Tibial artery (tissue), 4 donors: ENCODE data around the gene ST6GALNAC1.

Experiments
- DNase-seq, 2 donors: peaks; one replicate each; pipeline ENCODE4 v3.0.0-alpha.2; 2019
- H3K27ac ChIP-seq, 2 donors: fragments of 200-600 bp; sonication (generic) in 1 of 2; 1 replicate in 1 of 2; 2 replicates in 1 of 2; pipeline ENCODE4 v1.5.1; 2018 to 2019; ENCODE audit warnings: mild to moderate bottlenecking in 1 of 2
- H3K27me3 ChIP-seq, 2 donors: fragments of 200-600 bp; sonication (generic) in 1 of 2; one replicate each; pipeline versions ENCODE4 v1.5.1 to v1.6.0; 2016 to 2019
- H3K36me3 ChIP-seq, 3 donors: fragments of 200-600 bp; sonication (generic) in 2 of 3; one replicate each; pipeline ENCODE4 v1.5.1; 2016 to 2019; ENCODE audit warnings: mild to moderate bottlenecking in 2 of 3
- H3K4me1 ChIP-seq, 4 donors: fragments of 200-600 bp; sonication (generic) in 2 of 4; 1 replicate in 3 of 4; 2 replicates in 1 of 4; pipeline ENCODE4 v1.5.1; 2016 to 2019
- H3K4me3 ChIP-seq, 2 donors: fragments of 200-600 bp; sonication (generic) in 1 of 2; 1 replicate in 1 of 2; 2 replicates in 1 of 2; pipeline ENCODE4 v1.5.1; 2018 to 2019; ENCODE audit warnings: mild to moderate bottlenecking in 2 of 2
- H3K9me3 ChIP-seq, 3 donors: fragments of 200-600 bp; sonication (generic) in 1 of 3; one replicate each; pipeline ENCODE4 v1.5.1; 2016 to 2019
- intact Hi-C: fragments of 100-400 bp; cut with DNase I; formaldehyde crosslinking; loops from one replicate; pipeline ENCODE4 v1.15.0; 2023; ENCODE audit warnings: low total_unique reads
- TF ChIP-seq, protein P1 (sequence below), 2 experiments: fragments of 200-600 bp in 1 of 2; fragments of 450-650 bp in 1 of 2; IDR thresholded peaks; one replicate each; pipeline ENCODE4 v1.5.1; 2017 to 2019; ENCODE audit warnings: antibody characterized with exemption in 2 of 2, mild to moderate bottlenecking in 1 of 2, moderate library complexity in 1 of 2

The ST6GALNAC1 gene

DNA sequence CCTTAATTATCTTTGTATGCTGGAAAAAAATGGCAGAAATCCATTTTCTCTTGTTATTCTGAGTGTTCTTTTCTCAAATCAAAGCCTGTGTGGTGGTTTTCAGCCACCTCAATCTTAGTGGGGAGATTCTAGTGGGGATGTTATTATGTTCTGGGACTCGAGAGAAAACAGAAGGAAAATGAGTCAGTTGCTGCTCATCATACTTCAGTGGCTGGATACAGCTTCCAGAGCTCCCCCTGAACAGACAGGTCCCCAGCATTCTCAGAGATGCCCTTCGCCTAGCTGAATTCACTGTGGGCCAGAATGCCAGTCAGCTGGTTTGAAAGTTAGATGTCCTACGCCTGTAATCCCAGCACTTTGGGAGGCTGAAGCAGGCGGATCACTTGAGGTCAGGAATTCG is 8.5 kb downstream of the ST6GALNAC1 start:
- no peak for DNase-seq
- TF ChIP-seq, protein P1, sequence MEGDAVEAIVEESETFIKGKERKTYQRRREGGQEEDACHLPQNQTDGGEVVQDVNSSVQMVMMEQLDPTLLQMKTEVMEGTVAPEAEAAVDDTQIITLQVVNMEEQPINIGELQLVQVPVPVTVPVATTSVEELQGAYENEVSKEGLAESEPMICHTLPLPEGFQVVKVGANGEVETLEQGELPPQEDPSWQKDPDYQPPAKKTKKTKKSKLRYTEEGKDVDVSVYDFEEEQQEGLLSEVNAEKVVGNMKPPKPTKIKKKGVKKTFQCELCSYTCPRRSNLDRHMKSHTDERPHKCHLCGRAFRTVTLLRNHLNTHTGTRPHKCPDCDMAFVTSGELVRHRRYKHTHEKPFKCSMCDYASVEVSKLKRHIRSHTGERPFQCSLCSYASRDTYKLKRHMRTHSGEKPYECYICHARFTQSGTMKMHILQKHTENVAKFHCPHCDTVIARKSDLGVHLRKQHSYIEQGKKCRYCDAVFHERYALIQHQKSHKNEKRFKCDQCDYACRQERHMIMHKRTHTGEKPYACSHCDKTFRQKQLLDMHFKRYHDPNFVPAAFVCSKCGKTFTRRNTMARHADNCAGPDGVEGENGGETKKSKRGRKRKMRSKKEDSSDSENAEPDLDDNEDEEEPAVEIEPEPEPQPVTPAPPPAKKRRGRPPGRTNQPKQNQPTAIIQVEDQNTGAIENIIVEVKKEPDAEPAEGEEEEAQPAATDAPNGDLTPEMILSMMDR (IDR thresholded peaks at IDR 0.05): no peak
- peaks cover 0 to 16% of the 10 kb centered on the region in 2 donors for H3K27me3 ChIP-seq
- no peaks in the 10 kb centered on the region for H3K9me3 ChIP-seq
- no peak overlapping the region for H3K27ac ChIP-seq
- H3K36me3 ChIP-seq: no peaks in the 10 kb centered on the region
- intact Hi-C loops: no loop called here
- no peaks in the 10 kb centered on the region for H3K4me1 ChIP-seq
- no peak overlapping the region for H3K4me3 ChIP-seq

DNA sequence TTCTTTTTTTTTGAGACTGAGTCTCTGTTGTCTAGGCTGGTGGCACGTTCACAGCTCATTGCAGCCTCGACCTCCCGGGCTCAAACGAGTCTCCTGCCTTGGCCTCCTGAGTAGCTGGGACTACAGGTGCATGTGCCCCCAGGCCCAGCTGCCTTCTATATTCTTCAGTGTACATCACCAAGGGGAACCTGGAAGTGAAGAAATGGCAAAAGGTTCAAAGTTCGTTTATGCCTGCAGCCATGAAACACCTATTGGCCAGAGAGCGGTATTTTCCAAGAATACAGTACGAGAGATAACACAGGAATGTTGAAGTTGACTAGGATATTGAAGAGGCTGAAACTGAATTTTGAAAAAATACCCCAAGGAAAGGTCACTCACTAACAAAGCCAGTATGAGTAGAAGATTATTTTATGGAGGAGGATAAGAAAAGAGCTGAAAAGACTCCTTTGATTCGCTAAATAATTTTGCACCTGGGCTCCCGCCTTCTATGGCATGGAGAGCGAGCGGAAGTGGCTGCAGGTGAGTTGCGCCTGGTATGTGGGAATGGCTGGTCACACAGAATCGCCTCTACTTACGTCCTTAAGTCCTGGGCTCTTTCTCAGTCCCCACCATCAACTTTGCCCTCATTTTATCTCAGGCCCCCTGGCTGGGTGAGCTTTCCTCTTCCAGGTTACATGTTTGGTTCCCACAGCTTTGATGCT is 9.8 kb downstream of the ST6GALNAC1 start:
- TF ChIP-seq, protein P1 (IDR thresholded peaks at IDR 0.05): no peak

DNA sequence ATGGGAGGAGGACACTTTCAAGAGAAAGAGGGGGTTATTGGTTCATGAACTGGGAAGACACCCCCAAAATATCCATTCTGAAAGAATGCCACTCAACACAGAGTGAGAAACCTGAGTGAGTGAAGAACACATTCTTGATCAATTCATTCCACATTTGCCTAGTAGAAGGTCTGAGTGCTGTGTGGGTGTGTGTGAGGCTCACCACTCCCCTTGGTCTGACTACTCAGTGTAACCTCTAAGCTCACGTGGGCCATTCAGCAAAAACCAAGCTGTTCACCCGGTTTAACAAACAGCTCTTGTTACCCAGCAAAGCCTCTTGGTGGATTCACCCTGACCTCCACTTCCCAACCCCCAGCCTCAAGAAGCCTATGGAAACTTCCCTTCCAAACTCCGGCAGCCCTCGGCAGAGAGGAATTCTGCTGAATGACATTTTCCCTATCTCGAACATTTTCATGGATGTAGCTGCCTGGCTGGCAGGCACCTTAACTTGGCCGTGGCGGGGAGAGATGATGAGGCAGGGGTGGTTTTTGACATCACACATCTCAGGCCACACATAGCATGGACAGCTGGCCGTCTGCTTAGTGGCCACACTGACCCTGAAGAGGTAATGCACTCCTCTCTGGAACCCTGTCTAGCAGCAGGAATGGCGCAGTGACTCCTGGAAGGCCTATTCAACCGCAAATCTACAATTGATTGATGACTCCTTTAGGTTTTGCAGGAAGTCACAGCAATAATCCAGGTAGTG is 11.6 kb downstream of the ST6GALNAC1 start:
- Histone ChIP-seq H3K27me3 (peaks cover 0 to 32% of the 10 kb centered on the region in 2 donors), H3K4me3 (no peak overlapping the region), H3K4me1 (no peaks in the 10 kb centered on the region), H3K9me3 (no peaks in the 10 kb centered on the region), H3K27ac (no peak overlapping the region), H3K36me3 (no peaks in the 10 kb centered on the region)
- TF ChIP-seq, protein P1 (IDR thresholded peaks at IDR 0.05): no peak
- intact Hi-C loops: no loop called here
- no peak for DNase-seq

More for the DNA sequence above, 9.8 kb downstream of the ST6GALNAC1 start:
- no peaks in the 10 kb centered on the region for H3K9me3 ChIP-seq
- H3K4me1 ChIP-seq: no peaks in the 10 kb centered on the region
- H3K4me3 ChIP-seq: no peak overlapping the region
- DNase-seq: no peak
- H3K27ac ChIP-seq: no peak overlapping the region
- no peaks in the 10 kb centered on the region for H3K36me3 ChIP-seq
- intact Hi-C loops: no loop called here
- peaks cover 0 to 20% of the 10 kb centered on the region in 2 donors for H3K27me3 ChIP-seq

DNA sequence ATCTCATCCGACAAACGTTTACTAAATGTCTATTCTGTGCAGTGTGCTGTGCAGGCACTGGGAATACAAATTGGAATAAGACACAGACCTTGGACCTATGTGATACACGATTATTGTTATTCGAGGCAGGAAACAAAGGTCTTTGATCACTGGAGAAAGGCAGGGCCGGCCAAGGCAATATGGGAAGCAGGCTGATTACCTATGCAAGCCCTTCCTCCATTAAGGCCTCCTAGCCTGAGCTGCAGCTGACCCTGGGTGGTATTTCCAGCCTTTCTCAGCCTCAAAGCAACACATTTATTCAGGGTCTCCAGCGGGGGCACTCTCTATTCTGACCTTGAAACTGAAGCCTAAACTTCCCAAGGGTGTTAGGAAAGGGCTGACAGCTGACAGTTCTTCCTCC is 13.4 kb downstream of the ST6GALNAC1 start:
- no peak for DNase-seq
- H3K27ac ChIP-seq: no peak overlapping the region
- TF ChIP-seq, protein P1 (IDR thresholded peaks at IDR 0.05): no peak
- H3K4me1 ChIP-seq: no peaks in the 10 kb centered on the region
- no peaks in the 10 kb centered on the region for H3K36me3 ChIP-seq
- H3K27me3 ChIP-seq: peaks cover 0 to 45% of the 10 kb centered on the region in 2 donors
- no peaks in the 10 kb centered on the region for H3K9me3 ChIP-seq
- intact Hi-C loops: no loop called here
- no peak overlapping the region for H3K4me3 ChIP-seq

DNA sequence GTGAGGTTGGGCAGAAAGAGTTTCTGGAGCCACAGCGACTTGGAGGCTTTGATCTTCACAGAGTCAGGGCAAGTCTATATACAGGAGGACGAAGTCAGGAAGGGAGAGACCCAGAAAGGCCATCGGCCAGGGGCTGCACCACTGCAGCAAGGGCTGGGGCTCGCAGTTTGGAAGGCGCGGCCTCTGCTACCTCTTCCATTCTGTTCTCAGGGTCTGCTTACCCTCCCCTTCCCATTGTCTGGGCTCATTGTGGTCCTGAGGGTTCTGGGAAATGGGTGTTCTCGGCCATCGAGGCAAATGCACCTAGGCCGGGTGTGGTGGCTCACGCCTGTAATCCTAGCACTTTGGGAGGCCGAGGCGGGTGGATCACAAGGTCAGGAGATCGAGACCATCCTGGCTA is 16.0 kb downstream of the ST6GALNAC1 start:
- TF ChIP-seq, protein P1 (IDR thresholded peaks at IDR 0.05): no peak
- H3K27me3 ChIP-seq: peaks cover 0 to 39% of the 10 kb centered on the region in 2 donors
- H3K9me3 ChIP-seq: no peaks in the 10 kb centered on the region
- H3K27ac ChIP-seq: no peak overlapping the region
- intact Hi-C loops: loop anchor here (2.0 to 10.0 kb wide), 2 partner anchors 87 to 105 kb away; partner anchors contain the start of gene MXRA7
- peaks cover 0 to 7% (median 0%) of the 10 kb centered on the region in 4 donors for H3K4me1 ChIP-seq
- no peak for DNase-seq
- no peak overlapping the region for H3K4me3 ChIP-seq
- no peaks in the 10 kb centered on the region for H3K36me3 ChIP-seq
